ENCODE results near the gene CELSR1. TPM values are rescaled to one million over a fixed set of nuclear protein-coding genes. Genes with fewer than 3 reads are reported as not detected.

Gene CELSR1
- total and polyA plus RNA-seq, 2 of the 13 experiments (the other 11 are each of a cell fraction or from before 2014, with no cell fraction given) = 0.78 to 1.8 TPM

- DNase-seq (ENCODE audit: low spot score) = no peak
- Histone ChIP-seq H3K79me2 (ENCODE audit: insufficient read depth, low read length) (no peaks in the 10 kb centered on the region), H4K20me1 (ENCODE audit: insufficient read depth, low read length) (no peaks in the 10 kb centered on the region), H3K9ac (ENCODE audit: insufficient read depth, low read depth, low read length) (no peak overlapping the region), H3K27me3 (ENCODE audit: control insufficient read depth in 1 of 2, insufficient read depth in 2 of 2, low read length in 2 of 2) (no peaks in the 10 kb centered on the region; a peak in 1 of 5 replicates), H3K4me2 (ENCODE audit: low read depth, low read length) (no peak overlapping the region), H3K27ac (ENCODE audit: extremely low read length, insufficient read depth, low read length) (no peak overlapping the region), H3K4me3 (replicated peaks in 1 of 3; ENCODE audit: insufficient read depth in 1 of 3, low read depth in 2 of 3, low read length in 3 of 3) (no peak overlapping the region), H3K36me3 (replicated peaks in 1 of 2; ENCODE audit: control insufficient read depth in 1 of 2, insufficient read depth in 2 of 2, low read length in 2 of 2) (no peaks in the 10 kb centered on the region), H3K9me3 (ENCODE audit: low read length) (no peaks in the 10 kb centered on the region), H2AFZ (ENCODE audit: low read length) (no peak overlapping the region), H3K4me1 (ENCODE audit: insufficient read depth, low read length) (peaks cover 63% of the 10 kb centered on the region)
- ChIA-PET POLR2A (no interaction called here), CTCF (ENCODE audit: low intra/inter-chr PET ratio, low total read pairs) (no interaction called here)
- no peak for TF ChIP-seq ZBTB7B (CRISPR knock-in tag; IDR thresholded peaks at IDR 0.05)
- no peak for TF ChIP-seq ZFP82 (CRISPR knock-in tag; IDR thresholded peaks at IDR 0.05; ENCODE audit: borderline replicate concordance)
- TF ChIP-seq ZNF205 (CRISPR knock-in tag; IDR thresholded peaks at IDR 0.05) = no peak
- TF ChIP-seq DR1 (CRISPR knock-in tag; IDR thresholded peaks at IDR 0.05) = no peak
- TF ChIP-seq MIER3 (CRISPR knock-in tag; IDR thresholded peaks at IDR 0.05; ENCODE audit: borderline replicate concordance) = no peak
- TF ChIP-seq NFKB2 (CRISPR knock-in tag; IDR thresholded peaks at IDR 0.05; ENCODE audit: borderline replicate concordance) = no peak
- no peak for TF ChIP-seq SKI (IDR thresholded peaks at IDR 0.05; ENCODE audit: partially characterized antibody)
- TF ChIP-seq LRRFIP1 (CRISPR knock-in tag; conservative IDR thresholded peaks at IDR 0.05) = no peak
- no peak for TF ChIP-seq SP2 (CRISPR knock-in tag; IDR thresholded peaks at IDR 0.05)
- TF ChIP-seq CSRNP2 (CRISPR knock-in tag; conservative IDR thresholded peaks at IDR 0.05; ENCODE audit: low read depth) = no peak
- no peak for TF ChIP-seq PHF21A (CRISPR knock-in tag; IDR thresholded peaks at IDR 0.05)
- no peak for TF ChIP-seq ZNF138 (CRISPR knock-in tag; IDR thresholded peaks at IDR 0.05; ENCODE audit: low read depth)
- no peak for TF ChIP-seq PITX1 (CRISPR knock-in tag; IDR thresholded peaks at IDR 0.05)
- TF ChIP-seq RAD51 (IDR thresholded peaks at IDR 0.05; ENCODE audit: borderline replicate concordance) = no peak
- no peak for TF ChIP-seq ATRX (CRISPR knock-in tag; IDR thresholded peaks at IDR 0.05; ENCODE audit: borderline replicate concordance)
- no peak for TF ChIP-seq CREB1 (IDR thresholded peaks at IDR 0.05)
- TF ChIP-seq CREB1 (CRISPR knock-in tag; IDR thresholded peaks at IDR 0.05) = no peak
- TF ChIP-seq ZNF282 (IDR thresholded peaks at IDR 0.05; ENCODE audit: partially characterized antibody) = no peak
- TF ChIP-seq, protein P1, sequence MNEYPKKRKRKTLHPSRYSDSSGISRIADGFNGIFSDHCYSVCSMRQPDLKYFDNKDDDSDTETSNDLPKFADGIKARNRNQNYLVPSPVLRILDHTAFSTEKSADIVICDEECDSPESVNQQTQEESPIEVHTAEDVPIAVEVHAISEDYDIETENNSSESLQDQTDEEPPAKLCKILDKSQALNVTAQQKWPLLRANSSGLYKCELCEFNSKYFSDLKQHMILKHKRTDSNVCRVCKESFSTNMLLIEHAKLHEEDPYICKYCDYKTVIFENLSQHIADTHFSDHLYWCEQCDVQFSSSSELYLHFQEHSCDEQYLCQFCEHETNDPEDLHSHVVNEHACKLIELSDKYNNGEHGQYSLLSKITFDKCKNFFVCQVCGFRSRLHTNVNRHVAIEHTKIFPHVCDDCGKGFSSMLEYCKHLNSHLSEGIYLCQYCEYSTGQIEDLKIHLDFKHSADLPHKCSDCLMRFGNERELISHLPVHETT (CRISPR knock-in tag; conservative IDR thresholded peaks at IDR 0.05) = no peak
- WGBS (ENCODE audit: low lambda C conversion rate) = 88% methylated on average over 2 of the region's 2 CpGs
- BruUV-seq (replicated peaks) = no TSS peak
- in situ Hi-C loops (cut with HindIII; ENCODE audit: extremely low pct_ligation_motif_present, low pct_unique_long_range_greater_than_20kb) (no loop called here), intact Hi-C loops (cut with micrococcal nuclease; ENCODE audit: unreplicated experiment) (no loop called here)
- no peak for ATAC-seq
- FAIRE-seq = no peak
These were observed 88.2 kb downstream of the CELSR1 start for GRCh38 chr22:46449116-46449691.
